Measurements from ENCODE around the gene LTA4H.
"Not testable (repeated sequence)": the region's sequence is repeated elsewhere in the genome, so short reads cannot be mapped to it uniquely, and the experiment has no call there.

Gene LTA4H

DNA sequence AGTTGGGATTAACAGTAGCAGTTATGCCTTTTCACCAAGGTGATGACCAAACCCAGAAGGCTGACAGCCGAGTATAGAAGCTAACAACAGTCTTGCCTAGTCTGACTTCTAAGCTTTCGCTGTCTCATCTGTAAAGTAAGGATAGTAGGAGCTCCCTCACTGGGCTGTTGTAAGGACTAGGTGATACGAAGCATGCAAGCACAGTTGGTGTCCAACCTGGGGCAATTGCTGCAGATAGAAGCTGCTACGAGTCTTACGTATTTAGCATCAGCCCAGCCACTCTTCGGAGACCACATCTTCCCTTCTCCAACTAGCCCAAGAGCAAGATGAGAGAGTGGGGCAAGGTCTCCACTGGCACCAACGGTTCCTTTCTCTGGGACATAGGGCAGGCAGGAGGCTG is 45.3 kb downstream of the LTA4H start:
- no peak for DNase-seq (ENCODE audit: low read depth)

DNA sequence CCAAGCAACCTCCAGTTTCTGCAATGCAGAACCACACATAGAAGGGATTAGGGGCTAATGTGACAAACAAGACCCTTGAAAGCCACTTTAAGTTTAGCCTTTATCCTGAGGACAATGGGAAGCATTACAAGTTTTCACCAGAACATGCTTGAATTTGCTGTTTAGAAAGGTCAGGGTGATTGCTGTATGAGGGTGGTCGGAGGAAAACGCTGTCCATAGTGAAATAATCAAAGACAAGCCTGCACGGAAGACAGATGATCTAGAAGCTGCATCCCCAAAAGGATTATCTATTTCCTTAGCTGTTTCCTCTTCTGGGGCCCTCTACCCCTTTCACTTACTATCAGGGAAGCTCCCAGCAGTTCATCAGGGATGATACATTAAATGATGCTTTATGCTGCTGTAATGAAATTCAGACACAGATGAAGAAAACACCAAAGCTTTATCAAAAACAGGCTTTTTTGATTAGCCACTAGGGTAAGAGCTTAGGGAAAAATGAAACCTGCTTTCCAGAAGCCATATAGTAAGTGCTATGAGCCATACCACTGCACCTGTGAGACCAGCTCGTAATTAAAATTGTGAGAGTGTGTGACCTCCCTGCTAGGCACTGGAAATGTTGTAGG is 45.8 kb downstream of the LTA4H start:
- DNase-seq (ENCODE audit: low read depth), result no peak

DNA sequence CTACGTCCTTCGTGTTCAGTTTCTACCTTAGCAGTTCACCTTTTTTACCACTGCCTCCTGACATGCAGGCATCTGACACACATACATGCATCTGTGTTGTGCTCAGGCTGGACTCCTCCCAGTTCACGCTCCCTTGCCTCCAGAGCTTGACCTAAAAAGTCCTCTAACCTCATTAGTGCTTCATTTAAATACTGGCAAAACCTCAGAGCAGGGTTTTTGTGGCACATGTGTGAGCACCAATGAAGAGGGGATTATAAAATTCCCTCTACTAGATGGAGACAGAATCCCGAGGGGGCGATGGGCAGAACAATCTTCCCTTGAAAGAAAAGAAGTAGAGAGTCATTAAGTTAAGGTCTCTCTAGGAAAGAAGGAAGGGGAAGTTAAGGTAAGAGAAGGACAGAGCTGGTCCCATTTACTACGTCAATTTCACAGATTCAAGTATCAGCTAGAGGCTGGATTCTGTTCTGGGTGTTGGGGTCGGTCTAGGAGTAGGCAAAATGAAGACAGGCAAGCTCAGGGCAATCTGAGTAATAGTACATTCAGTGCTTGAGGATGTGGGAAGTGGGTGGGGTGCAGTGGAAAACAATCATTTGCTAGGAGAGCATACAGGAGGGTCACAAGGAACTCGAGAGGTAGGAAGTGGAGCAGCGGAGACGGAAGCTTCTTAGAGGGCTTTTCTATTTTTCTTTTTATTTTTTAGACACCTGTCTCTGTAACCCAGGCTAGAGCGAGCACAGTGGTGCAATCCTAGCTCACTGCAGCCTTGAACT is 46.7 kb downstream of the LTA4H start:
- DNase-seq (ENCODE audit: low read depth), result no peak

DNA sequence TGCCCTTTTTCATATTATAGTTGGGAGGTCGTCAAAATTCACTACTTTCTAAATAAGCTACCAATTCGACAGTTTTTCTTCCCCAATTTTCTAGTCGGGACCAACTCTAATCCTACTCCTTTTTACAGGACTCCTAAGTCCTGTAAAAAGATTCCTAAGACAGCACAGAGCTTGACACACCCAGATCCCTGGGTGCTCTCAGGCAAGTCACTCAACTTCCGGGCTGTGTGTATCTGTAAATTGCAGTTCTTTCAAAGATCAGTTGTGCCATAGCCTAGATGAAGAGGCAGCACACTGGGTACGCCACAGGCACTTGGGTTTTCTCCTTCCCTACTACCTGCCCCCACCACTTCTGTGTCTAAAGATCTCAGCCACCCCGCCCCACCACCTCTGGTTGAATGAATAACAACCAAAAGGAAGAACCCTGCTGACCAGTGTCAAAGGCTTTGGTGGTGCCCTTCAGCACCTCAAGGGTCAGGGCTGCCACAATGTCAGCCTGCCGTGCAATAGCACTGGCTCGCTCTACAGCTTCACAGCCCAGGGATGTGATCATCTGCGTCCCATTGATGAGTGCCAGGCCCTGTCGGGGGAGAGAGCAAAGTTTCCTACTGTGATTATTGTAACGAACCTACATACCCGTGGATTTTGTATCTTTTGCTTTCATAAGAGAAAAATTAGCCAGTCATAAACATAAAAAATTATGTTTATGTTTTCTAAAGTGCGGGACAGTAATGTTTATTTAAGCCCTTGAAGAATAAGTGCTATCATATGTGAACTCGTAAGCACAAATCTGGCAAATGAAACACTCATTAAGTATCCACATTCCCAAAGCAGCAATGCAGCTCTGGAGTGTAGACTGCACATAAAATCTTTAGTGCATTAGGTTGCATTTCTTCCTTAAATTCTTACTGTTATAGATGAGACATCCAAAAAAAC is 48.5 kb downstream of the LTA4H start:
- no peak for DNase-seq (ENCODE audit: low read depth)

DNA sequence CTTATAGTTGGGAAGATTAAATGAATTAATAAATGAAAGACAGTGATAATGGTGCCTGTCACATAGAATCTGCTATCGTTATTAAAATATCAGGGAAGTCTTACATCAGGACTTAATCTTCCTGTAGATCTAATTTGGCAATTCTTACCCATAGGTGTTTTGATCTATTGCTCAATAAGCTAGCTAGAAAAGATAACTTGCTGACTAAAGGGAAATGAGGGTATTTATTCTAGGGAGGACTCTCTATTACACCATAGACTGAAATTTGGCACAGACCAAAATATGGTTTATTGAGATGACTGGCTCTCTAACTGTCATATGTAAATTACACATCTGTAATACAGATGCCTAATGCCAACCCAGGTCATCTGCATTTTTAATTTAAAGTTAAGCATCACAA is 50.7 kb downstream of the LTA4H start:
- no peak for DNase-seq (ENCODE audit: low read depth)

DNA sequence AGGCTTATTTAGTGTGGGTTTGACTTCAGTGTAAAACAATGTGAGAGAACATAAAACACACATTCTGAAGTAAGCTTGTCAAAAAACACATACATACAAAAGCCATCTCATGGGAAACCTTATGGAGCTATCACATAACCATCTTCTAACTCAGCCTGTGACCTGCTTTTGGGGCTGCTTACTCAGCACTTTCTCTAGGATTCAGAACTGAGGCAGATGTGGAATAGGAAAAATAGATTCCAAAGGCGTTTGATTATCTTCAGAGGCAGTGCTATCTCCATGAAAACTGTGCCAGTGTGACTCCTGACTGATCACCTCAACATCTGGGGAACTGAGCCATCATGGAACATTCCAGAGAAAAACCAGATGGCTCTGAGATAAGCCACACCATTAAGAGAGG is 52.8 kb downstream of the LTA4H start:
- no peak for DNase-seq (ENCODE audit: low read depth)

DNA sequence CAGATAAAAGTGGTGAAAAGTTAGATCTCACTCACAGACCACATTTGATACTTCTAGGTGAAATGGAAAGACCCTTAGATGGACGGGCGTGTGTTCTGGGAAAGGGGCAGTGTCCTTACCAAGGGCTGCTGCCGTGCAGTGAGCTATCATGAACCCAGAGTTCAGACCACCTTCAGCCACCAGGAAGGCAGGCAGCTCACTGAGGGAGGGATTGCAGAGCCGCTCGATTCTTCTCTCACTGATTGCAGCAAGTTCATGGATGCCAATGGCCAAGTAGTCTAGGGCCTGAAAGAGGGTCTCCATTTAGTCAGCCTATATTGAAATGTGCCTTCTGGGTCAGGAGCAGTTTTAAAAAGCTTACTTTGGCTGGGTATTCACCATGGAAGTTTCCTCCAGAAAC is 55.0 kb downstream of the LTA4H start:
- DNase-seq (ENCODE audit: low read depth), result no peak

DNA sequence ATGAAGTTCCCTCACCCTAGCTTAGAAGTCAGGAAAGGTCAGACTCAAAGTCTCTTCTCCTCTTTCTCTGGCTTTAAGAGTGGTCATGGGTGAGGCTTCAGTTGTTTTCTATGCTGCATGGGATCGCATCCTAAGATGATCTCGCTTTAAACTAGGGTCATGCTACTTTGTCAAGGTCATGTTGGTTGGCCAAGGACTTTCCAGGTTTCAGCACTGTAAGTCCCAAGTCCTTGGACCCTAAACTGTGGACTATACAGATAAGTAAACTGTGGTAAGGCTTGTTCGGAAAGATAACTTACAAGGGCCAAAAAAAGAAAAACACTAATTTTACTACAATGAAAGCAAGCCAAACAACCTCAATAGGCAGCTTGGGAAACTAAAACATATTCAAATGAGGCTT is 56.6 kb downstream of the LTA4H start:
- DNase-seq (ENCODE audit: low read depth), result no peak

DNA sequence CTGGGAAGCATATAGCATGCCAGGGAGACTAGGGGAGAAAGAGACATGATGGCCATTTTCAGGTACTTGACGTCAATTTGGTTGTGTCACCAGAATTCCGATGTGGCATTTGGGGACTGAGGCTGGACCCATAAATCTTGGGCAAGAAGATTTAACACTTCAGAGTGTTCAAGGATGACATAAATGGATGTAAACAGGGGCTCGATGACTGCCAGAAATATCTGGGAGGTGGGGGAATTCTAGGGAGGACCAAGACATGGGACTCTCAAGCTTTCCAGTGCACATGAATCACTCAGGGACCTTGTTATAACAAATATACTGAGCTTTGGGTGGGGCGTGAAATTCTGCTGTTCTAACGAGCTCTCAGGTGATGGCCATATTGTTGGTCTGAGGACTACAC is 57.0 kb downstream of the LTA4H start:
- DNase-seq (ENCODE audit: low read depth), result no peak

DNA sequence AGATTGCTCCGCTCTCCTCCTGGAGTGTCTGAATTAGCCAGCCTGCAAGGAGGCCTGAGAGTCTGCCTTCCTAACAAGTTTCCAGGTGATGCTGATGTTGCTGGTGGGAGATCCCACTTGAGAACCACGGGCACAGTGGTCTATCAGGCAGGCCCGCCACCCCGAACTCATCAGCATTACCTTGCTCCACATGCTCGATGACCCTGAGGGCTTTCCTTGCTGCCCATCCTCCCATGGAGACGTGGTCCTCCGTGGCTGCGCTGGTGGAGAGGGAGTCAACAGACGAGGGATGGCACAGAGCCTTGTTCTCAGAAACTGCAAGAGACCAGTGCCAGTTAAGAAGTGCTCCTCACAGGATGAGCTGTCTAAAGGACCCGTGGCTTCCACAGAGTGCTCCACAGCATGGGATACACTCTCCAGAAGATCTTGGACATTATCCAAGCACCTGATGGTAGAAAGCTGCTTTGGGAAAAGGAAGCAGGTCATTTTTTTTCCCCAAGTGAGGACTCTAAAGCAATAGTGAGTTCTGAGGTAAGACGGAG is 57.6 kb downstream of the LTA4H start:
- no peak for DNase-seq (ENCODE audit: low read depth)

DNA sequence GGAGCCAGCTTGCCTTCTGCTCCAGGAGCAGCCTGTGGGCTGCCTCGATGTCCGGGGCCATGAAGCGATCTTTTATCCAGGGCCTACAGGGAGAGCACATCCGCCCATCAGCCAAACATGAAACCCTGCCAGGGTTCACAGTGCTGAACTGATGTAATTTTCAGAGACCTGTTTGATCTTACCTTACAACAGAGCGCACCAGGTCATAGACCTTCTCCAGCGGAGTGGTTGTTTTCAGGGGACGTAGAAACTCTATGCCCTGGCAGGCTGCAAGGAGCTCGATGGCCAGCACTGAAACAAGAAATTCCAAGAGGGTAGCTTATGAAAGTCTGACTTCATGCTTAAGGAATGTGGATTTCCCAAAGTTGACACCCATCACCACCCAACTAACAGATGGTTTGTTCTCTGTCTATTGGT is 59.0 kb downstream of the LTA4H start:
- no peak for DNase-seq (ENCODE audit: low read depth)

DNA sequence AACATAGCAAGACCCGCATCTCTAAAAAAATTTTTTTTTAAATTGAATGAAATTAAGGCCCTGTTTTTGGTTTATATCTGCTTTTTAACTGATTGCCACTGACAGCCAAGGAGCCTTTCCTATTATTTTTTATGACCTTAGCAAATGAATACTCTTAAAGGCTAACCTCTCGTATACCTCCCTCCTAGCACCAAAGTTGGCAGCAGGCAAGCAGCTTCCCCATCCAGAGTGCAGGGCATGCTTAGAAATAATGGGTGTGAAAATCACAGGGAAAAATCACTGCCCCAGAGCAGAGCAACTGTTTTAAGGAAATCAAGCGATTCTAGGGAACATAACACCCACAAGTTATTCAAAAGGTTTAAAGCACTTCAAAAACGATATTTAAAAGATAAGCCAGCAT is 59.9 kb downstream of the LTA4H start:
- no peak for DNase-seq (ENCODE audit: low read depth)

DNA sequence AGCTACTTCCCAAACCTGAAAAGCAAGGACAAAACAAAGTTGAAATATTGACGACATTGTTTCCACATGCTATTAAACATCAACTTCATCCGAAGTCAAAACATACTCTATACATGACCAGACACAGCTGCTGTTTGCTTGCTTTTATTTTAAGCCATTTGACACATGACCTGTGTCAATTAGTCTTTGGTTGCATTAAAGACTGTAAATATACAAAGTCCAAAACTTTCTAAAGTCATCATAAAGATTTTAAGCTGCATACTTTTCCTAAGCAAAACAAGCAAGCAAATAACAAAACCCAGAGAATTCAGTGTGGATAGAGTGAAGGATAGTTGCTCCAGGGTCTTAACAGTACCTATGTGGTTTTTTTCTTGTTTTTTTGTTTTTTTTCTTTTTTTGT is 61.0 kb downstream of the LTA4H start:
- no peak for DNase-seq (ENCODE audit: low read depth)

DNA sequence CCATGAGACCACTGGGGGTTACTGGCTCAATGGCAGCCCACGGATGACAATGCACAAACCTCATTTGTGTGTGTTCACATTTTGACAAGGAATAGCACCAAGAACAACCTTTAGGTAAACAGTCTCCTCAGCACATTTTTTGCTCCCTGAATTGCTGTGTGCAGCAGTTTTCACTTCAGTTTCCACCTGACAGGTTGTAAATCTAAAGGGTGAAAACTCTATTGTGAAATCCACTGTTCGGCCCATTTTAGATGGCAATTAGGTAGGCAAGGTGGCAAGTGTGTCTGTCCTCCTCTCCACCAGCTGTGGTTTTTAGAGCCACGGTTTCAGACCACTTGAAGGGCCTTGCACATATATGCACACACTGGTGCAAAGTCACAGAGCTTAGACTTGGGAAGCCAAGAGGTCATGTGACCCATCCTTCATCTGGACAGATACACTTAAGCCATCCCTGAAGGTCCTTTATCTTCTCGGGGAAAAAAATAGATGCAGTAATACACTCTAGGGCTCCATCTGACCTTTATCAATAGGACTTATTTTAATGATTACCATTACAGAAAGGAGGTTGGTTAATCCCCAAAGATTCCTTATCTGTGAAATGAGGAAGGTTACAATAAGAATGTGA is 62.4 kb downstream of the LTA4H start:
- DNase-seq (ENCODE audit: low read depth), result no peak

DNA sequence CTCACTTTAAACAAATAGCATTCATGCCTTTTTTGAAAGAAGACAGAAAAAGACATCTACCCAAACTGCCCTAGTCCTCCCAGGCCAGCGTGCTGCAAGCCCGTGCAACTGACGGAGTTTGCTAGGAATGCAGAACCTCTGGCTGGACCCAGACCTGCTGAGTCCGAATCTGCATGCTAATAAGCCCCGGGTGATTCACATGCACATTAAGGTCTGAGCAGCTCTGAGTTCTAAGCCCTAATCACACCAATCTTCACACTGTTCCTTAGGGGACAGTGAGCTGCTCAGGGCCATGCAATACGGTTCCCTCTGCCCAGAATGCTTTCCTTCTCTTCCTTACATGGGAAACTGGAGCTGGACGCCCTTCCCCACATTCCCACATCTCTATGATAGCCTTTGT is 64.5 kb downstream of the LTA4H start:
- DNase-seq (ENCODE audit: low read depth), result no peak

DNA sequence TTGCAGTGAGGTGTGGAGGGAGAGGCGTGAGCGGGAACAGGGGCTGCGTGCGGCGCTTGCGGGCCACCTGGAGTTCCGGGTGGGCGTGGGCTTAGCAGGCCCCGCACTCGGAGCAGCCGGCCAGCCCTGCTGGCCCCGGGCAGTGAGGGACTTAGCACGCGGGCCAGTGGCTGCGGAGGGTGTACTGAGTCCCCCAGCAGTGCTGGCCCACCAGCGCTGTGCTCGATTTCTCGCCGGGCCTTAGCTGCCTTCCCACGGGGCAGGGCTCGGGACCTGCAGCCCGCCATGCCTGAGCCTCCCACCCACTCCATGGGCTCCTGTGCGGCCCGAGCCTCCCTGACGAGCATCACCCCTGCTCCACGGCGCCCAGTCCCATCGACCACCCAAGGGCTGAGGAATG is 66.3 kb downstream of the LTA4H start:
- DNase-seq (ENCODE audit: low read depth), result not testable (repeated sequence)

DNA sequence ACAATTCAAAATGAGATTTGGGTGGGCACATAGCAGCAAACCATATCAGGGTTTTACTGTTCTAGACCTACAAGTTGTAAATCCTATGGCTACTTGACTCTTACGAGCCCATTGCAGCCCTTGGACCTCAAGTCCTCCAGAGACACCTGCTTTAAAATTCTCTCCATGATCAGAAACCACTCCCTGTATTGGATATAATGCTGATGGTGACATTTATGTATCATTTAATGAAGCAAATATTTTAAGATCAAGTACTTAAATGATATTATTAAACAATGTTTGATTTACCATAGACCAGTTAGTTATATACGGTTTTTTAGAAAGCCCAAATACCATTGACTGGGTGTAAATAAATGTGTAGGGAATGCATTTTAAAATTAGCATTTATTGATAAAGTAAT is 68.1 kb downstream of the LTA4H start:
- no peak for DNase-seq (ENCODE audit: low read depth)

DNA sequence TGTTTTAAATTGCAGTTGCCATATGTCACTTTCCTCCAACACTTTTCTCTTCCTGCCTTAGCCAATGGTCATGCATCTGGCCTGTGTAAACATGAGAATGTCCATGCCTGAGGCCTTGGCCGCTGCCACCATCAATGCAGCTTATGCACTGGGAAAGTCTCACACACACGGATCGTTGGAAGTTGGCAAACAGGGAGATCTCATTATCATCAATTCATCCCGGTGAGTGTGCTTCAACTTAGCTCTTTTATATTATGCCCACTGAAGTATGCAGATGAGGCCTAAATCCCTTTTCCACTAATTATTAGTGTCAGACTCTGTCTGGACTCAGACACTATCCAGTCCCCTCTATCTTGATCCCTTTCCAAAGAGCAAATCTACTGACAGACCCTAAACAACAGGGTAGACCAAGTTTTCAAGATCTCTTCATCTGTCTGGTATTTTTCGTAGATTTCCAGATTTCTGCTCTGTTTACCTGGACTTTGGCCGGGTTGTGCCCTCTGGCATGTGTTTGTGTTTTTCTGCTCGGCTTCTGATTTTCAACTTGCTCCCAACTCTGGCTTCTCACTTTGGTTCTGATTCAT is 69.0 kb downstream of the LTA4H start:
- no peak for DNase-seq (ENCODE audit: low read depth)

DNA sequence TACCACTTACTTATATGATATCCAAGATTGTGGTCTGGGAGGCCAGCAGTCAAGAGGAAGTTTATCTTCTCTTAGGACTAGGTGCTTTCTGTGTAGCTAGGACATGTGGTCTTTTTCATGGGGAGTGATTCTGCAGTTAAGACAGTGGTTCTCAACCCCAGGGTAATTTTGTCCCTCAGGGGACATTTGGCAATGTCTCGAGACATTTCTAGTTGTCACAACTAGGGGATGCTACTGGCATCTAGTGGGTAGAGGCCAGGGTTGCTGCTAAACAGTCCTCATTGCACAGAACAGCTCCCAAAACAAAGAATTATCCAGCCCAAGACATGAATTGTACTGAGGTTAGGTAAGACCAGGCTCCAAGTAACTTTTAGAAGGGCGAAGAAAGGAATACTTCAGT is 72.3 kb downstream of the LTA4H start:
- DNase-seq (ENCODE audit: low read depth), result no peak

DNA sequence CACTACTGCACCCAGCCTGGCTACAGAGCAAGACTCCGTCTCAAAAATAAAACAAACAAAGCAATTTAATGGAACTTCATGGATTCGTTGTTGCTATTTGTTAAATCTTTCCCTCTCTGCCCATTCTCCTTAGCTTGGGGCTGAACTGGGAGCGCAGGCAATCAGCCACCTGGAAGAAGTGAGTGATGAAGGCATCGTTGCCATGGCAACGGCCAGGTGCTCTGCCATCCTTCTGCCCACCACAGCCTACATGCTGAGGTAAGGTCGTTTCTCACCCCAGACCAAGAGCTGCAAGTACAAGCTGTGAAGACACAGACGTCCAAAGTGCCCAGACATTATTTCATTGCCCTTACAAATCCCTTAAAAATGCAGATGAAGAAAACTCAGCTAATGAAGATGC is 73.2 kb downstream of the LTA4H start:
- DNase-seq (ENCODE audit: low read depth), result no peak

DNA sequence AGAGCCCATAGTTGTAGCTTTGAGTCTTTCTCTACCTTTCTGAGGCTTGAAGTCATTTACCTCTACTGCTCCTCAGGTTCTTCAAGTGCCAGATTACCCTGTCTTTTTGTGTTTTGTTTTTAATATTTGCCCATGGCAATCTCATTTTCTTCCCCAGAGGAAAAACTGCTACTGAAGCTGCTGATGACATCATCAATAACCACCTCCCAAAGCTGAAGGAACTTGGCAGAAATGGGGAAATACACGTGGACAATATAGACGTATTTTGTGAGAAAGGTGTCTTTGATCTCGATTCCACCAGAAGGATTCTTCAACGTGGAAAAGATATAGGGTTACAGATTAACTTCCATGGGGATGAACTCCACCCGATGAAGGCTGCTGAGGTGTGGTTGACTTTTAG is 75.1 kb downstream of the LTA4H start:
- no peak for DNase-seq (ENCODE audit: low read depth)

DNA sequence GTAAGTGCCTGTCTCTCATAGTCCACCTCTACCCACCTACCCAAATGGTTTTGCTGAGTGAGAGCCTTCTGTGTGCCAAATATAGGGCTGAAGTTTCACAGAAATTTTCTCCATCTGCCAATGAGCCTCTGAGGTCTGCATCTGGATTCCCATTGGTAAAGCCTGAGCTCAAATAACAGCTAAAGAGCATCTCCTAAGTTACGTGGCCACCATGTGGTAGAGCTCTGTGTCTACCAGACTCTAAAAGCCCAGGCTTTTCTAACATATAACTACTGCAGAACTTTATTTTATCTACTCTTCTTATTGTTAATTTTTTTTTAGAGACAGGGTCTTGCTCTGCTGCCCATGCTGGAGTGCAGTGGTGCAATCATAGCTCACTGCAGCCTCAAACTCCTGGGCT is 76.3 kb downstream of the LTA4H start:
- DNase-seq (ENCODE audit: low read depth), result no peak
